NCI-H128 (cell line): Measurements from ENCODE around the gene DAB2IP.

Experiments
- DNase-seq: peaks from one replicate; lab custom pipeline; 2025; ENCODE audit not compliant: unreplicated experiment; lab: John Stamatoyannopoulos, UW

The DAB2IP gene

DNA sequence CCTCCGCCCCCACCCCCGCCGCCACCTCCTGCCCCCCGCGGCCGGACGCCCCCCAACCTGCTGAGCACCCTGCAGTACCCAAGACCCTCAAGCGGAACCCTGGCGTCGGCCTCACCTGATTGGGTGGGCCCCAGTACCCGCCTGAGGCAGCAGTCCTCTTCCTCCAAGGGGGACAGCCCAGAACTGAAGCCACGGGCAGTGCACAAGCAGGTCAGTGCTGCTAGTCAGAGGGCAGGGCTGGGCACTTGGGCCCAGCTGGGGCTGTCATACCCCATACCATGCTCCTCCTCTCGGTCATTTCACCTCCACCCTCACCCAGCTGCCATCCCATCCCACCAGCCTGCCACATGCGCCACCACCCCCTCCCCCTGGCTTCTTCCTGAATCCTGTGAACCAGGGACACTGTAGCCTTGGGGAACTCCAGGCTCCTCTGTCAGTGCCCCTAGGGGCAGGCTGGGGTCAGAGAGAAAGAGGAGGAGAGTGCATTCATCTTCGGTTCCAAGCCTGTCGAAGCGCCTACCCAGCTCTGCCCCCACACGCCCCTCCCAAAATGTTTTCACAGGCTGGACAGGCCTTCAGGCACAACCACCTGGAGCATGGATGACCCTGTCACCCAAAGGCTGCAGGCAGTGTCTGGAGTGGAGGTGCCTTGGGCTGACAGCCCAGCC is 122.0 kb downstream of the DAB2IP start:
- DNase-seq = no peak

DNA sequence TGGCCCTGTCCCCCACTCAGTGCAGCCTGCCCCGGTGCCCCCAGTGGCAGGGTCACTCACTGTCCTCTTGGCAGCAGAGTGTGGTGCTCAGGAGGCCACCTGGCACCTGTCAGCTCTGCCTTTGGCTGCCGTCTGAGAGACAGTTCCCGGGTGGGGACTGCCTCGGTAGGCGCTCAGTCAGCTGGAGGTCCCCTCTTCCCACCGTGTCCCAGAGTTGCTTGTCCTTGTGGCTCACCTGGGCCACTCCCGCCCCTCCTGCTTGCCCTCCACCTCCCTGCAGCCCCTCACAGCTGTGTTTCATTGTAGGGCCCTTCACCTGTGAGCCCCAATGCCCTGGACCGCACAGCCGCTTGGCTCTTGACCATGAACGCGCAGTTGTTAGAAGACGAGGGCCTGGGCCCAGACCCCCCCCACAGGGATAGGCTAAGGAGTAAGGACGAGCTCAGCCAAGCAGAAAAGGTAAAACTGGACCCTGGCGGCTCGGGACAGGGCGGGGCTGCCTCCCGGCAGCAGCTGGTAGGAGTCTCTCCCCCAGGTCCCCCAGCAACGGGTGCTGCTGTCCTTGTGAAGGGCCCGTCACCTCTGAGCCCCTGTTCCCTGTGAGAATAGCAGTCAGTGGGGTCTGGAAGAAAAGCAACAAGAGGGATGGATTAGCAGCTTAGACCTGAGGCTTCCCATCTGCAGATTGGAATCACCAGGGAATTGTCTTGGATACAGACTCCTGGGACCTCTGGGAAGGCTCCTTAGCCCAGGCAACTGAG is 122.7 kb downstream of the DAB2IP start:
- DNase-seq = no peak

GRCh38 chr9:121774715-121775613 is 123.5 kb downstream of the DAB2IP start:
- DNase-seq = no peak

DNA sequence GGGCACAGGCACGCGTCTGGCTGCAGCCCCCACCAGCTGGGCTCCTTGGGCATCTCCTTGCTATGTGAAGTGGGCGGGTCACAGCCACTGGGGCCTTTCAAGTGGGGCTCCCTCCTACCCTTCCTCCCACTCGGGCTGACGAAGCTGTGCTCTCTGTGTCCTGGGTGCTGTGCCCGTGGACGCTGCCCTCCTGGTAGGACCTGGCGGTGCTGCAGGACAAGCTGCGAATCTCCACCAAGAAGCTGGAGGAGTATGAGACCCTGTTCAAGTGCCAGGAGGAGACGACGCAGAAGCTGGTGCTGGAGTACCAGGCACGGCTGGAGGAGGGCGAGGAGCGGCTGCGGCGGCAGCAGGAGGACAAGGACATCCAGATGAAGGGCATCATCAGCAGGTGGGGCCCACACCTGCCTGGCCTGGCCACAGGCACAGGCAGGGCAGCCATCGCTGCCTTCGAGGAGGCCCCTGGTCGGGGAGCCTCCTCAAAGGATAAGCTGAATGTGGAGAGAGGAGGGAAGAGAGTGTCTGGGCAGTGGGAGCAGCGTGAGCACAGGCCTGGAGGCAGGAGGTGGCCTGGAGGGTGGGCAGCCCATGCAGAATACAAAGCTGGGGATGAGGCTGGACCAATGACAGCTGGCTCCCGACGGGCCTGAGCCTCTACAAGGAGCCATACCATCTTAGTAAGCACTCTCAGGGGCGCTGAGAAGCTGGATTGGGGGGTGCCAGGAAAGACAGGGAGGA is 124.7 kb downstream of the DAB2IP start:
- DNase-seq = no peak

DNA sequence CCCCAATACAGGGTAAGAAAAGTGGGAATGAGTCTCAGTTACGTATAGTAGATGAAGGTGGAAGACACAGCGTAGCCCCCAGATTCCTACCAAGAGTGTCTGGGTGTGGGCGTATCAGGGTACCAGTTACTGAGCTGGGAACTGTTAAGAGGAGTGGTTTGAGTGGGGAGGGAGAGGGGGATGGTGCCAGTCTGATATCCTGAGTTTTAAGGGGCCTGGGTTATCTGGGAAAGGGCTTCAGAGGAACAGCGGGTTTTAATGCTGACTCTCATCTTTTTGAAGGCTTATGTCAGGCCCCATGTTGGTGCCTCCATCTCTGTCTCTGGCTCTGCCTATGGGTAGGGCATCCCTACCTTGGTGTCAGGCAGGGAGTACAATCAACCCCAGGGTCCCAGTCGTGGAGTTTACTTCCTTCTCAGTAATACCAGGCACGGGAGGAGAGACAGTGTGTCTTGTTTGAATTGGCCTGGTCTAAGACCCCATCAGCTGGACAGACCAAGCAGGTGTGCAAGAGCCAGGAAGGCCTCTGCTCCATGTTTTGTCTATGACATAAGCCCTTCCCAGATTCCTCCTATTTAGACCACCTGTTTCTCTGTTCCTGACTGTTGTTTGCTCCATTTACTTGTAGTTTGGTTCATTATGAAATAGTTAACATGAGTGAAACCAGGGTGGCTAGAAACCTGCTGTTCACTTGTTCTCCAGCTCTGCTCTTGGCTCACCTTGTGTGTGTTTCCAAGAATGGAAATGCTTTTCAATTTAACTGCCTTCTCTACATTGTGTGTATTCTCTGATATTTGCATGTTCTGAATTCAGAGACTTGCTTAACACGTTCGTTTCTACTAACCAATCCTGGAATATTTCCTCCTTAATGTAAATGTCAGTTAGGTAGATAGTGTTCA is 125.6 kb downstream of the DAB2IP start:
- no peak for DNase-seq

- no peak for DNase-seq
These were observed 127.1 kb downstream of the DAB2IP start for GRCh38 chr9:121778252-121779225.

DNA sequence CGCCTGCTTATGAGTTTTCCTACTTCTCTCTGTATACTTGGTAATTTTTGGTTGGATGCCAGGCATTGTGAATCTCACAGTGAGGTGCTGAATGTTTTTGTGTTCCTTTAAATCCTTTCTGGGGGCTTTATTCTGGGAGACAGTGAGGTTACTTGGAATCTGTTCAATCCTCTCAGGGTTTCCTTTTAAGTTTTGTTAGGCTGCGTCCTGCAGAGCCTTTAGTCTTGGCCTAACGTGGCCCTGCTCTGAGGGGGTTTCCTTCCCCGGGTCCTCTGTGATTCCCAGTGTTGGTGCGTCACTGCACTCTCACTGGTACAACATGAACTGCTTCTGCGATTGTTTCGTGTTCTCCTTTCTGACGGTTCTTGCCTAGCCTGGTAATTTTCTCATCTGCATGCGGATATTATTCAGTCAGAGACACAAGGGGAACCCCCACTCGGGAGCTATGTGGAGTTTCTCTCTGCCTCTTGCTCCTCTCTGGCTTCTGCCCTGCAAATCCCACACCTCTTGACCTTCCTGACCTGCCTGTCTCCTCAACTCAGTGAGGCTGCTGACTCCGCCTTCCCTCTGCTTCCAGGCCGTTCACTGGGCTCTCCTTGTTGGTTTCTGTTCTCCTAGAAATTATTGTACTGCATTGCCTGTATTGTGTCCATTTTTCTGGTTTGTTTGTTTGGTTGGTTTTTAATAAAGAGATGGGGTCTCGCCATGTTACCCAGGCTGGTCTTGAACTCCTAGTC is 128.1 kb downstream of the DAB2IP start:
- no peak for DNase-seq

- DNase-seq = no peak
These were observed 129.0 kb downstream of the DAB2IP start for GRCh38 chr9:121780177-121781040.

GRCh38 chr9:121781145-121781548 is 129.7 kb downstream of the DAB2IP start:
- DNase-seq = no peak

DNA sequence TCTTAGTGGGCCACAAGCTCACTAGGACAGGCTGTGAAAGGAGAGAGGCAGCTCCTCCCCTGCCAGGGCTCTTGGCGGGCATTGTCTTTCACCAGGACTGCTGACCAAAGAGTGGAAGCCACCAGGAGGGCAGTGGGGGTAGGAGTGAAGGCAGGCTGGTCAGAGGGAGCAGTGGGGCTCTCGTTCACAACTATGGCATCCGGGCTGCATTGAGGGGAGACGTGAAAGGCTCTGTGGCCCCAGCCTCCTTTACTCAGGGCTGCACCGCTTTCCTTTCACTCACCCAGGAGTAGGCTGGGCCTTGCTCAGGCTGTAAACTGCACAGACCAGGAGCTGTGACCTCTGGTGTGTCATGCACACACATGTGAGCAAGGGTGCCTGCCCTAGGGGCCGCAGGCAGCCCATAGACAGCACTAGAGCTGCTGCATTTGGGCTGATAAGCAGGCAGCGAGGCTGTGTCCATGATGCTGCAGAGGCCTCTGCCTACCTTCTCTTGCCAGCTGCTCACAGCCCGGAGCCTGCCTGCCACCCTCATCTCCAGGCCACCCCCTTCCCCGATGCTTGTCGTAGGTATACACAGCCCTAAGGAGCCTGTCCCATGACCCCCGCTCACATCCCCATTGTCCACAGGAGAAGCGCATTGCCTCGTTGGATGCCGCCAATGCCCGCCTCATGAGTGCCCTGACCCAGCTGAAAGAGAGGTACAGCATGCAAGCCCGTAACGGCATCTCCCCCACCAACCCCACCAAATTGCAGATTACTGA is 130.4 kb downstream of the DAB2IP start:
- DNase-seq = no peak

- no peak for DNase-seq
These were observed 131.2 kb downstream of the DAB2IP start for GRCh38 chr9:121782514-121783110.

GRCh38 chr9:121783111-121783510 is 131.7 kb downstream of the DAB2IP start:
- DNase-seq = no peak

- DNase-seq = no peak
These were observed 132.4 kb downstream of the DAB2IP start for GRCh38 chr9:121783521-121784507.

DNA sequence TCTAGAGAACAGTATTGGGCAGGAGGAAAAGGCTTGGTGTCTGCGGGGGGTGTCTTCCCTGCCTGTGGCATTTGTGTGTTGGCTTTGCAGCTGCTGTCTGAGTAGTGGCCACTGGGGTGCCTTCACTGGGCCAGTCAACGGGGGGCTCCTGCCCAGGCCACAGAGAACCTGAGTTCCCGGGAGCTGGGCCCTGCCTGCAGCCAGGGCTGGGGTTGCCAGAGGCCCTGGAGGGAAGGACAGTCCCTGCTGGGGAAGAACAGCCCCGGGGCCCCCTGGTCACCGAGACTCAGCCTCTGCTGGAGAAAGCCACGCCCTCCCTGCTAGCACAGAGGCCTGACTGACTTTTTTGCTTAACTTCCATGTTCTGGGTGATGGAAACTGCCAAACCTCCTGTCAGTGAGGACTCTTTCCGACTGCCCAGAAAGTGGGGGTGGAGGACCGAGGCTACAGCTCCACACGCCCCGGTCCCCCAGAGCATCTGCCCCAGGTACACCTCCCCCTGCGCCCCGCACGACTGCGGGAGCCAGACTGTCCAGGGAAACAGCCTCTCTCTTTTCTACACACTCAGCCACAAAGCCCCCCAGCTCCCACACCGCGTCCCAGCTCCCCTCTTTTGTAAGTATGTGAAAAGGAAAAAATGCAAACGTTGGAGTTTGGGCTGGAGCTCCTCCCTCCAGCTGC is 133.4 kb downstream of the DAB2IP start:
- DNase-seq = no peak
